Pulmonary artery endothelial cell (primary cell): ENCODE data around the gene CEBPG. TPM values are rescaled to one million over a fixed set of nuclear protein-coding genes. Genes with fewer than 3 reads are reported as not detected.

Source experiments
- DNase-seq: peaks from one replicate; pipeline ENCODE4 v3.0.0-alpha.2; 2011; ENCODE audit warnings: low read depth, low spot score
- total RNA-seq: library from RNA; depleted of rRNA; stranded (reverse); fragments of >200 nt; gene quantifications from 2 replicates; pipeline ENCODE4 v1.2.3, GENCODE V29; 2014

Gene CEBPG
- total RNA-seq, 1 donor from 2014 or later: 31.3 TPM

- DNase-seq: no peak
Measured at GRCh38 chr19:33382006-33382405, 8.5 kb downstream of the CEBPG start.

GRCh38 chr19:33382982-33383381 is 9.5 kb downstream of the CEBPG start:
- DNase-seq: no peak

DNA sequence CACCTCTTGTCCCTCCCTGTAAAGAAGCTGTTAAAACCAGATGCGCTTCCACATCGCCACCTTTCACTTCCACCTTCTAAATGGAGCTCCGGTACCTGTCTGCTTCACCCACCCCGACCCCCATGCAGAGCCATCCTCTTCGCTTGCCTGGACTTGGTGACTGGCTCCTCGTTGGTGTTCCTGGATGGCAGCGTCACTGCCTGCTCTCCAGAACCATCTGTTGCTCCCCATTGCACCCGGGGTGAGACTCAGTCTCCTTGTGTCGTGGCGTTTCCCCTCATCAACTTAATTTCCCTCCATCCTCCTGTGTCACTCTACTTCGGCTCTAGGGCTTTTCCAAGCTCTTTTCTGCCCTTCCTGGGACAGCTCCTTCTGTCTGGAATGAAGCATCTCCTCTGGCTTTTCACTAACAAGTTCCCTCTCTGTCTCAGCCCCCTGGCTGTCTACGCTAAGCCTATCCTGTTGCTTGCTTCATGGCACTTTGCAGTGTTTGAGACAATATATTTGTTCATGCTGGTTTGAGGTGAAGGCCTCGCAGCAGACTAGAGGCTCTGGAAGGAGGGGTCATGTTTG is 10.3 kb downstream of the CEBPG start:
- no peak for DNase-seq

DNA sequence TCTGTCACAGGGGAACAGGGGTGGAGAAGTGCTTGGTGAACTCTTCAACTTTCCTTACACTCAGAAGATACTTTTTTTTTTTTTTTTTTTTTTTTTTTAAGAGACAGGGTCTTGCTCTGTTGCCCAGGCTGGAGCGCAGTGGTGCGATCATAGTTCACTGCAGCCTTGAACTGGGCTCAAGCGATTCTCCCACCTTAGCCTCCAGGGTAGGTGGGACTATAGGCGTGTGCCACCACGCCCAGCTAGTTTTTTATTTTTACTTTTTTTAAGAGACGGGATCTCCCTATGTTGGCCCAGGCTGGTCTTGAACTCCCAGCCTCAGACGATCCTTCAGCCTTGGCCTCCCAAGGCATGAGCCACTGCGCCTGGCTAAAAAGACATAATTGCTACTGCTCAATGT is 11.5 kb downstream of the CEBPG start:
- no peak for DNase-seq

DNA sequence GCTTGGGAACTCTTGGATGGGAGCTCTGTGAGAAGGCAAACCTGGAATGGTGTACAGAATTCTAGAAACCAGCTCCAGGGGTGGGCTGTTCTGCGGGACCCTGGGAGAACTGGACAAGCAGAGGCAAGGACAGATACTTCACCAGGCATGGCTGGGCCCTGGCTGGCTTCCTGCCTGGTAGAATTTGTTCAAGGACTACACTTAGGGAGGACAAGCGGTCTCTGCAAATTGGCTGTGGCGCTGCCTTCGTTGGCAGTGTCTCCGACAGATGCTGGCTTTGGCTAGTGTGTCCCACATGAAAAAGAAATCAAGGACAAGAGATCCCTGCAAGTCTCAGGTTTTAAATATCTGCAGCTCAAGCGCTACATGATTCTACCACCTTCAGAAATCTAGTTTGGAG is 12.4 kb downstream of the CEBPG start:
- DNase-seq: no peak

GRCh38 chr19:33386361-33386858 is 12.9 kb downstream of the CEBPG start:
- no peak for DNase-seq

DNA sequence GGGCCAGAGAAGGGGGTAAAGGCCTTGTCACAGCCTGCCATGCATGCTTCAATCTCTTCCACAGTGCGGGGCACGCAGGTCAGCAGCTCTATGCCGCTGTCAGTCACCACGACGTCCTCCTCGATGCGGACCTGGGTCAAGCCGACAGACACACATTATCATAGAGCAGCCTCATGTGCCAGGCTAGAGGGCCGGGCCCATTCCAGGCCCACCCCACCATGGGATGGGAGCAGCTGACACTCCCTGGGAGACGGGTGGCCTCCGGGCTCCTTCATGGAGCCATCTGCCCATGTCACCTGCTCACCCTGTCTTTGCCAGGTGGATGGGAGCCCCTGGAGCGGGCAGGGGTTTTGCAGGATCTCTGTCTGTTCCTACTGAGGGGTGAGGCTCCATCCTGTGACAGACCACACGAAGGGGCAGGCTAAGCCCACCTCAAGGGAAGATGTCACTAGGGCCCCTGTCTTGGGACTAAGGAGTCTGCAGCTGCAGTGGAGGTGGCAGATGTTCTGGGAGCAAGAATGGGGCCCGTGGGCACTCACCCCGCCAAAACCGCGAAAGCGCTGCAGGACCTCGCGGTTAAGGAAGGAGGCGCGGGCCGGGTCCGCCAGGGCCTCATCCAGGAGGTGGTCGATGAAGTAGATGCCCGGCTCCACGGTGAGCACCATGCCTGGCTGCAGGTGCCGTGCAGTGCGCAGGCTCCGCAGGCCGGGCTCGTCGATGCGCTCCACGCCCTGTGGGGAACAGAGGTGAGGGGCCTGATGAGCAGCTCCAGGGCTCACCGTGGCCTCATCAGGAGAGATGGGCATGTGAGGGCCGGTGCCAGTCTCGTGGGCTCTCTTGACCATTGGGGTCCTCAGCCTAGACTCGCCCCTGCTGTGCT is 14.1 kb downstream of the CEBPG start:
- DNase-seq: no peak

DNA sequence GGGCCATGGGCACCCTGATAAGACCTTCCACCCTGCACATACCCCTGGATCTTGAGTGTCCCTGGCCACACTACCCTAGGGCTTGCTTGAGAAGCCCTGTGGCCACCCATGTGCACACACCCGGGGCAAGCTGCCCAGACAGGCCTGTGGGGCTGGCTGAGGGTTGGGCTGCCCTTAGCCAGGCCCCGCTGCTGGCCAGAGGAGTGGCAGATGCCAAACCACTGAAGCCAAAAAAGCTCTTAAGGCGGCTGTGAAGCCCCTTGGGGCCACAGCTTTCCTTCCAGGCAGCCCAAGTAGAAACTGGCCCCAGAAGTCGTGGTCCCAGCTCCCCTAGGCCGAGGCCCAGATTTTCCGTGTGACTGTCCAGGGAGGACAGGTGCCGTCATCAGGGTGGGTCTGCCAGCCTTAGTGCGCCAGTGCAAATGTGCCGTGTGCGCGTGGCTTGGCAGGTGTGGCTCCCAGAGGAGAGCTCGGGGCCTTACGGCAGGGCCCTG is 14.8 kb downstream of the CEBPG start:
- DNase-seq: no peak

GRCh38 chr19:33388725-33389420 is 15.4 kb downstream of the CEBPG start:
- DNase-seq: no peak

- DNase-seq: no peak
Measured at GRCh38 chr19:33389421-33390100, 16.1 kb downstream of the CEBPG start.

GRCh38 chr19:33390101-33390907 is 16.8 kb downstream of the CEBPG start:
- no peak for DNase-seq

GRCh38 chr19:33390908-33391630 is 17.6 kb downstream of the CEBPG start:
- DNase-seq: no peak

- DNase-seq: no peak
Measured at GRCh38 chr19:33391631-33392249, 18.2 kb downstream of the CEBPG start.

GRCh38 chr19:33392341-33393285 is 19.1 kb downstream of the CEBPG start:
- no peak for DNase-seq

GRCh38 chr19:33393286-33394005 is 19.9 kb downstream of the CEBPG start:
- no peak for DNase-seq

- DNase-seq: no peak
Measured at GRCh38 chr19:33394006-33394722, 20.7 kb downstream of the CEBPG start.
